ENCODE results near the gene GYPA.

- TF ChIP-seq CTCF (IDR thresholded peaks at IDR 0.05 in 8 of 11, conservative IDR thresholded peaks at IDR 0.05 in 3 of 11), result no peak
- no peak for TF ChIP-seq POLR2AphosphoS5 (IDR thresholded peaks at IDR 0.05)
- TF ChIP-seq POLR2A (IDR thresholded peaks at IDR 0.05), result no peak
Observed at GRCh38 chr4:144185086-144185485, 44.6 kb upstream of the GYPA start.

Data from spleen (tissue), 7 donors.